ENCODE data around the gene PPY.
"Not testable (repeated sequence)": the region's sequence is repeated elsewhere in the genome, so short reads cannot be mapped to it uniquely, and the experiment has no call there.

Gene PPY

GRCh38 chr17:43962479-43962878, 20.2 kb upstream of the PPY start:
- DNase-seq, result no peak

- DNase-seq, result no peak
Observed at GRCh38 chr17:43961954-43962353, 19.7 kb upstream of the PPY start.

GRCh38 chr17:43961292-43961691, 19.0 kb upstream of the PPY start:
- not testable (repeated sequence) for DNase-seq

GRCh38 chr17:43958748-43959352, 16.6 kb upstream of the PPY start:
- no peak for DNase-seq

- no peak for DNase-seq
Observed at GRCh38 chr17:43956222-43956621, 13.9 kb upstream of the PPY start.

GRCh38 chr17:43953746-43954145, 11.5 kb upstream of the PPY start, which contains the start of gene PYY:
Gene PYY (minus strand): TSS chr17:43953940. CDS start chr17:43953483, 457 bp downstream.
- no peak for DNase-seq

- no peak for DNase-seq
Observed at GRCh38 chr17:43952724-43953666, 10.7 kb upstream of the PPY start.

- DNase-seq, result no peak
Observed at GRCh38 chr17:43952351-43952723, 10.1 kb upstream of the PPY start.

GRCh38 chr17:43951750-43952149, 9.5 kb upstream of the PPY start:
- DNase-seq, result no peak

GRCh38 chr17:43950554-43950953, 8.3 kb upstream of the PPY start:
- DNase-seq, result no peak

GRCh38 chr17:43949781-43950180, 7.5 kb upstream of the PPY start:
- DNase-seq, result no peak

GRCh38 chr17:43946781-43947180, 4.5 kb upstream of the PPY start:
- DNase-seq, result no peak

- DNase-seq, result no peak
Observed at GRCh38 chr17:43945074-43945829, 3.0 kb upstream of the PPY start.

- no peak for DNase-seq
Observed at GRCh38 chr17:43940630-43941029, 1.6 kb downstream of the PPY start.

GRCh38 chr17:43939886-43940285, 2.4 kb downstream of the PPY start:
- DNase-seq, result no peak

- not testable (repeated sequence) for DNase-seq
Observed at GRCh38 chr17:43939452-43939851, 2.8 kb downstream of the PPY start.

GRCh38 chr17:43938838-43939182, 3.5 kb downstream of the PPY start:
- DNase-seq, result no peak

- no peak for DNase-seq
Observed at GRCh38 chr17:43936434-43936833, 5.8 kb downstream of the PPY start.

- no peak for DNase-seq
Observed at GRCh38 chr17:43935926-43936261, 6.4 kb downstream of the PPY start.

GRCh38 chr17:43935204-43935925, 6.9 kb downstream of the PPY start:
- DNase-seq, result no peak

GRCh38 chr17:43932923-43933322, 9.4 kb downstream of the PPY start:
- no peak for DNase-seq

- no peak for DNase-seq
Observed at GRCh38 chr17:43932357-43932756, 9.9 kb downstream of the PPY start.

GRCh38 chr17:43931062-43931571, 11.2 kb downstream of the PPY start:
- no peak for DNase-seq

Measured in effector CD8-positive, alpha-beta T cell (primary cell).